HG02973 (cell line): ENCODE results near the gene SLC45A3.

ENCODE experiments used
- ATAC-seq: cut with Tn5 transposase; IDR thresholded peaks from one replicate; pipeline ENCODE4 v1.9.1; 2021; ENCODE audit warnings: moderate library complexity; ENCODE audit not compliant: unreplicated experiment

The SLC45A3 gene

DNA sequence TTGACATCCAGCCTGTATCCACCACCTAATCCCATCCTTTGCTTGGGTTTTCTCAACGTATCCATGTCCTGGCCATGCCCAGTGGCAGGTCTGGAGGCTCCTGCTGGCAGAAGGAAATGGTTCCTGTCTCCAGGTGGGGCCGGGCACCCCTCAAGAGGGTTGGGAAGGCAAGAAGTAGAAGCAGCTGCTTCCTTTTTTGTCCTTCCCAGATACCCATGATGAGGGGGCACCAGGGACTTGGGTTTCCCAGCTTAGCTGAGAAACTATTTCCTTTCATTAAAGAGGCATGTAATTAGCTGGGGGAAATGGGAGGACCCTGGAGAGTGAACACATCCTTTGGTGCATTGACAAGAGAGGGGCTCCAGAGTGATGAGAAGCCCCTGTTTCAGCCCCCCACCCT lies 21.1 kb upstream of the SLC45A3 start:
- ATAC-seq, result no peak

DNA sequence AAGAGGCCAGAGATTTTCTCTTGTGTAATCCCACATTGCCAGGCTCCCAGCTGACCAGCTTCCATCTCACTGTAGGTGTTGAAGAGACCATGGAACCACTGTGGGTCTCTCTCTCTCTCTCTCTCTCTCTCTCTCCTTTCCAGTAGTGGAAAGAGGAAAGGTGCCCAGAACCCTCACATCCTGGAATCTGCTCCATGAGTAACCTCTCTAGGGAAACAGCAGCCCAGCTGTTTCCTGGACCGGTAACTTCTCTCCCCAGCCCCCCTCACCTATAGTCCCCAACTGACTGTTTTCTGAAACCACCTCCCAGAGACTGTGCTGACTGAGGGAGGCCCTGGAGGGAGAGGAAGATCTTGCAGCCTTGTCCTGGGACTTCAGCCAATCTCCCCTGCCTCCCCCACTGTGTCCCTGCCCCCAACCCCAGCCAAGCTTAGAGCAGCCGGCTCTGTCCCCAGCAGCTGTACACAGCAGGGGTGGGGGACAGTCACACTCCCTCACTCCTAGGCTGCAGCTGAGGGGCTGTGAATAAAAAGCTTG lies 20.6 kb upstream of the SLC45A3 start:
- no peak for ATAC-seq

DNA sequence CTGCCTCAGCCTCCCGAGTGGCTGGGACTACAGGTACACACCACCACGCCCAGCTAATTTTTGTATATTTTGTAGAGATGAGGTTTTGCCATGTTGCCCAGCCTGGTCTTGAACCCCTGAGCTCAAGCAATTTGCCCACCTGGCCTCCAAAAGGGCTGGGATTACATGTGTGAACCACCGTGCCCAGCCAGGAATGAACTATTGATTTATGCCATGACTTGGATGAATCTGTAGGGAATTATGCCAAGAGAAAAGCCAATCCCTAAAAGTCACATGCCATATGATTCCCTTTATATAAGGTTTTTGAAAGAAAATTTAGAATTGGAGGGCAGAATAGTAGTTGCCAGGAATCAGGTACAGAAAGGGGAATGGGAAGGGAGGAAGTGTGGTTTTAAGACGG lies 19.1 kb upstream of the SLC45A3 start:
- ATAC-seq, result no peak

DNA sequence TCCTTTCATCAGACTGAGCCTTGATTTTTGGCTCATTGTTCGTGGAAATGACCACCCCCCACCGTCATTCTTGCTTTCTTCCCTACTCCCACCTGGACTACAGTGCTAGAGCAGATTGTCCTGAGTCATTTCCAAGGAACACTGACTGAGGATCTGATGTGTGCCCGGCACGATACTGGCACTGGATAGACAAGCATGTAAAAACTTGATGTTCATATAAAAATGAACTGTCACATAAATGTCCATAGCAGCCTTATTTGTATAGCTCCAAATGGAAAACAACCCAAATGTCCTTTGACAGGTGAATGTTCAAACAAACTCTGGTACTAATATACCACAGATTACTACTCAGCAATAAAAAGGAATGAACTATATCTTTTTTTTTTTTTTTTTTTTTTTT lies 18.6 kb upstream of the SLC45A3 start:
- ATAC-seq, result no peak

DNA sequence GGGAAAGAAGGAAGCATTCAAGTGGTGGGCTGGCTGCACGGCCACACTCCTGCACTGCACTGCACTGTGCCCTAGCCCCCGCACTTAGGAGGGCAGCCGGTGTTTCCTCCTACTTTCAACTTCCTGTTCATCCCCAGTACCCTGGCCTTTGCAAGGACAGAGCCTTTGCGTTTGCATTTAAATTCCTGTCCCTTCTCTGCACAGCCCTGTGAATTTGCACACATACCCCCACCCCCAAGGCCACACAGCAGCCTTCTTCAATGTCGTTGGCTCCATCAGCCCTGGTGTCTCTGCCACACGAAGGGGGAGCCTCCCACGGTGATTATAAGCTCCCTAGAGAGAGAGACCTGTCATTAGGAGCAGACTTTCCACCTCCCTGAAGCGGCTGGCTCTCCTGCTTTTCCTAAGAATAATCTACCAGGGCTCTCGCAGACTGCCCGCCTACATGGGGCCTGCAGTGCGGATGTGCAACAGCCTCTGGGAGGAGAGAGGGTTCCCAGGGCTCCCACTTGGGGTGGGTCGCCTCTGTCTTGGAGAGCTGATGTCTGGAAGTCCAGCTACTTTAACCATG lies 13.2 kb upstream of the SLC45A3 start:
- ATAC-seq, result no peak

DNA sequence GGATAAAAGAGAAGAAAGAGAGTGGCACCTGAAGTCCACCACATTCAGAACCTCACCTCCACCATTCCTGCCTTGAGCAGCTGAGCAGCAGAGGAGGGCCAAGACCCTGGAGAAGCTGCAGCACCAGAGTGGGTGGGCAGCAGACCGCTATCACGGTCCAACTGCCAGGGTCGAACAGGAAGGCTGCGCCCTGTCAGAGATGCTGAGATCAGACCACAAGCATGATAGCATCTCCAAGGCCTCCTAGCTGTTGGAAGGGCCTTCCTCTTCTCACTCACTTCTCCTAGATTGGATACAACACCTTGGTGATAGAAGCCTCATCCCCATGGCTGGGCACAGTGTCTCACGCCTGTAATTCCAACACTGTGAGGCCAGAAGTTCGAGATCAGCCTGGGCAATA lies 12.1 kb upstream of the SLC45A3 start:
- no peak for ATAC-seq

DNA sequence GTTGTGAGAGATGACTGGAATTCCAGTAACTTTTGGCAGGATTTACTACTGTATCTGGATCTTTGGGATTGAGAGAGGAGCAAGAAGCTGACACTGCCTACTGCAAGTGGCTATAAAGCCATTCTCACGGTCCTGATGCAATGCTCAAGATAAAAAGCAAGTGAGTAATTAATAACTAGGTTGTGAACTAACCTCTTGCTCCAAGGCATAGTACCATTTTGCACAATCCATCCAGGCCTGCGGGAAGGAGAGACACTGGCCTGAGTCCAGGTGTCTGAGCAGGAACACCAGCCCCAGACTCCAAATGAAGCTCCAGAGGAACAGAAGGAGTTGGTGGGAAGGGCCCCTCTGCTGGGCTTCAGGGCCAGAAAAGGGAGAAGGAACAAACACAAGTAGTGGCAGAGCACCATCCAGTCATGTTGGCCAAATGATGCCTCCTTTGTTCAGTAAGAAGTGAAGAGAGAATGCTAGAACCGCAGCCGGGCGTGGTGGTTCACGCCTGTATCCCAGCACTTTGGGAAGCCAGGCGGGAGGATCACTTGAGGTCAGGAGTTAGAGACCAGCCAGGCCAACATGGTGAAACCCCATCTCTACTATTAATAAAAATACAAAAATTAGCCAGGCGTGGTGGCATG lies 9.9 kb upstream of the SLC45A3 start:
- no peak for ATAC-seq

DNA sequence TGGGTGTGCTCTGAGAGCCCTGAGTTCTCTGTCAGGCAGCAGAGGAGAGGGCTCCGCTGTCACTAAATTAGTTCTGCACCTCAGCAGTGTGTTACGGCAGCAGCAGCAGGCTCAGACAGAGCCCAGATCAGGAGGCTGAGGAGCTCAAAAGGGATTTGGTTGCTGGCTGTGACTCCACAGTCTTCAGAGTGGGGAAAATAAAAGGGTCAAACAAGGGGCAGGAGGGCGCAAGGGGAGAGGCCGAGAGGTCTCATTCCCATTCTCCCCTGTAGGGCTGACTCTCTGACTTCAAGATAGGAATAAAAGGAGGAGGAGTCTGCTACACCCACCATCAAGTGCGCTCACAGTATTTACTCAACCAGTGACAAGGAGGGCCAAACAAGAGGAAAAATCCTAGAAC lies 9.2 kb upstream of the SLC45A3 start:
- no peak for ATAC-seq

DNA sequence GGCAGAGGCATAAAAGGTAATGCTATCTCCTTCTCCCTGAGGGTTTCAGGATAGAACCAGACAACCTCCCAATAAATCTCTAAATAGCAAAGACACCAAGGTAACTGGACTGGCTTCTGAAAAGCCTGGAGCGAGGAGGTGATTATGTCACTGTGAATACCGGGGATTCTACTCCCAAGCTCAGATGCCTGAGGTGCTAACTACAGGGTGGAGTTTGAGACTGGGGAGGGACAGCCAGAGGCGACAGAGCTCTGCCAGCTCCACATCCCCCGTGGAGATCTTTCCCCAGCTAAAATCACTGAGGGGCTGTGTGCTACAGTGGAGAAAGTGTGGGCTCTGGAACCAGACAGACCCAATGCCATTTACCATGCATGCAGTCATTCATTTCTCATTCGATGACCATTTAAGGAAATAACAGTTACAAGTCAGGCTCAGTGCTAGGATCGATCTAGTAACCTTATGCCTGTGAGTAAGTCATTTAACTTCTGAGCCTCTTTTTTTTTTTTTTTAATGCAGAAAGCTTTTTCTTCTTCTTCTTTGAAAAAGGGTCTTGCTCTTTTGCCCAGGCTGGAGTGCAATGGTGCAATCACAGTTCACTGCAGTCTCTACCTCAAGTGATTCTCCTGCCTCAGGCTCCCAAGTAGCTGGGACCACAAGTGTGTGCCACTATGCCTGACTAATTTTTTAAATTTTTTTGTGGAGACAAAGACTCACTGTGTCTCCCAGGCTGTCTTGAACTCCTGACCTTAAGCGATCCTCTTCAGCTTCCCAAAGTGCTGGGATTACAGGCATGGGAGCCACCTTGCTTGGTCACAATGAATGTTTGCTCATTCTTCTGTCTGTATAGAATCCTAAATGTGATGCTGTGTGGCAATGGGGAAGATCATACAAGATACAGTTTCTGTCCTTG lies 8.1 kb upstream of the SLC45A3 start:
- no peak for ATAC-seq

DNA sequence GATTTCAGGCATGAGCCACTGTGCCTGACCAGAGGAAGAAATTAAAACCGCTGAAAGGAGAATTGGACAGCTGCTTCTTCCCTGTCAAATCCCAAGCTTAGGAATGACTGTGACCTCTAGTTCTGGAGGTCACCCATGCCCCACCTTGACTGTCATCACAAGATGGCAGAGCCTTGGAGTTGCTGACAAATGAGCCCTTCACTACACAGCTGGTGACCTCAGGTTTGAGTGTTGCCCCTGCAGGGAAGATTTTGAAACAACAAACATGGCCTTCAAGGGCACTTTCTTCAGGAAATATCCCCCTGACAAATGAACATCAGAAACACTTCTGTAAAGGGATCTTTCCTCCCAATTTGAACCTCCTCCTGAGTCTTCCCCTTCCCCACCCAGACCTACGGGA lies 6.9 kb upstream of the SLC45A3 start:
- ATAC-seq, result no peak

DNA sequence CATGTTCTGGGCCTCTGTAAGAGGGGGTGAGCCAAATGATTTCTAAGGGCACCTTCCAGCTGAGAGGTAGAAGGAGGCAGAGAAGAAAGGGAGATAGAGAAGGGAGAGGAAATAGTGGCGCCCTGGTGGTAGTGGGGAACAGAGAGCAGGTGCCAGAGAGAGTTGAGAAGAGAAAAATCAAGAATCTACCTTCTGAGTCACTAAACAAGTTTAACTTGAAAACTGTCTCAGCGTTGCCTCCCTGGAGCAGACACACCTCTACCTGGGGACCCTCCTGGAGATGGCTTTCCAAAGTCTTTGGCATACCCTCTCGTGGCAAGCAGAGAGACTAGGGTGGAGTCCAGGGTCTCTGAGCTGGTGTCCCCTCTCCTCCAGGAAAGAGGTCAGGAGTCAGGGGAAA lies 1.1 kb upstream of the SLC45A3 start:
- ATAC-seq, result no peak

DNA sequence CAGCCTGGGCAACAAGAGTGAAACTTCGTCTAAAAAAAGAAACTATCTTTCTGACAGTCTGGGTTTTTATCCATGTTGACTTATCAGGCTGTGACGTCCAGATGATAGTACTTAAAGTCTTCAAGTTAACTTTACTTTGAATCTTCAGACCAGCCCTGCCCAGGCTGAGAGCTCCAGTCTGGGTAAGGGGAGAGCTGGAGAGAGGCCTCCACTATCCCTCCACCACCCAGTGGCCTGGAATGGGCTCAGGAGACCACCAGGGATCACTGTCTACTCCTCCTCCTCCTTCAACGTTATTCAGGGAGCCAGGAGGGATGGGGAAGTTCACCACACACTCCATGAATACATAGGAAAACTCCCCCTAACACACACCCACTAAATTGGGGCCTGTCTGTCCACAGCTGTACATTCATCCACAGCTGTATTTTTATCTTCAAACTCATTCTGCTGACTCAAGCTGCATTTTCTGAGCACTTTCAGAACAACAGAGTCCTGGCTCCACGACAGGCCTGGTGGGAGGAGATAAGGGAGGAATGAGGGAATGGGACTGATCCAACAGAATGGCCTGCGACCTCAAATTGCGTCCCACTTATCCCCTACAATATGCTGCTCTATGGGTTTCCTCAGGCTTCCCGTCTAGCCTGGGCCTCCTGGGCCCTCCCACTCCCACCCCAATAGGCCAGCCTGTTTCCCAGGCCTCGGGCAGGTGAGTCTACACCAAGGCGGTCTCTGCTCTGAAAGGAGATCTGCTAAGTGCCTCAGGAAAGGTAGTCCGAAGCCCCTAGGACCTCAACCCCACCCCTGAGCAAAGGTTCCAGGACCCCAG lies 1.8 kb downstream of the SLC45A3 start:
- ATAC-seq, result no peak

DNA sequence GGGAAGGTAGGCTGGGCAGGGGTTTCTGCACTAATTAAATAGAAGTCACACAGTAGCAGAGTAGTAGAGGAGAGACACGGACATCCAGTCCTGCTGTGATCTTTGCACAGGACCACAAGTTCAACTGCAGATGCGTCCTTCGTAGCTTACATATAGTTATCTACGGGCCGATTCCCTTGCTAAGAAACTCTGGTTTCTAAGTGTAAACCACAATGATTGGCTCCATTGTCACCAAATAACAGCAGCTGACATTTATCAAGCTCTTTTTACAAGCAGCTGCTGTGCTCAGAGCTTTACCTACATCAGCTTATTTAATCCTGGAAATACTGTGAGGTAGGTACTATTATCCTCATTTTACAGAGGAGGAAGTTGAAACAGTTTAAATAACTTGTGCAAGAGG lies 3.1 kb downstream of the SLC45A3 start:
- ATAC-seq, result no peak

DNA sequence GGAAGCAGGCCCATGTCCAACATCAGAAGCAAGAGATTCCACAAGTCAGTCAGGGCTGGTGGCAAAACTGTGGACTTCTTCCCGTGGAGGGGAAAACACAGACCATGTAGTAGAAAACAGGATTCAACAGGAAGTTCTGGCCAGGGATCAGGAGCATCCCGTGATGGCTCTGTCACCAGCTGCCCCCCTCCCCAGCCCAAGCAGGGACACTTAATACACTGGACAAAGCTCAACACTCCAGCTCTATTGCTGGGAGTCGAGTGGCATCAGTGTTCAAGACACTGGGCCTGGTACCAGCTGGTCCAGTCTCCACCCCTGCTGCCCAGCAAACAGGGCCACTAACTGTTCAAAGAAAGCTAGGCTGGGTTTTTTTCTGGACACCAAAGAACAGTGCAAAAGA lies 3.7 kb downstream of the SLC45A3 start:
- no peak for ATAC-seq

DNA sequence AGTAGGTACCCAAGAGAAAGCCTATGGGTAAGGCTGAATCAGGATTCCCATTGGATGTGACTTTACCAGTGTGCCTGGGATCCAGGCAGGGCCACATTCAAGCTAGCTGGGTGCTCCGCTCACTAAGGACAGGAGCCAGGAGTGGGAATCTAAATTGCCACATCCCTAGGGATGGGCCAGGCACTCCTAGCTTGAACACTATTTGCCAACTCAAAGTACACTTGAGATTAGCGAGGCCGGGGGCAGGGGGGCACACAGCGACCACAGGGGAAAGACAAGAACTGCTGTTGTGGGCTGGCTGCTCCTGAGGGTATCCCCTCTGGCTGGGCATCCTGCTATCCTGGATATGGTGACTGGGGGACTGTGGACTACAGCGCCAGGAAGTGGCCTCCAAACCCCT lies 4.3 kb downstream of the SLC45A3 start:
- no peak for ATAC-seq

DNA sequence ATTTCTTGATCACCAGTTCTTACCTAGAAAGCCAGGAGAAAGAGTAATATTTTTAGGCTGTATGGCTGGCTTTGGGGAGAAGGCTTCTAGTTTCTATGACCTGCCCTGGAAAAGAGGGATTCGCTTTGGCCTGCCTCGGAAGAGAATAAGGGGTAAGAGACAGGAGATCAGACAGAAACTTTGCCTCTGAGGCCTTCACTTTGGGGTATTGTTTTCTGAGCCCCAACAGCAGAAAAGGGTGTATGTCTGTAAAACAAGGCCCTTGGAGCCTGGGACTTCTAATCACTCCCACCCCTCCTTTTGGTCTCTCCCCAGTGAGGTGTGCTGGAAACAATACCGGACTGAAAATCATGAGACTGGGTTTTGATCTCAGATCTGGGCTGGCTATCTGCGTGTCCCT lies 5.1 kb downstream of the SLC45A3 start:
- ATAC-seq, result no peak

DNA sequence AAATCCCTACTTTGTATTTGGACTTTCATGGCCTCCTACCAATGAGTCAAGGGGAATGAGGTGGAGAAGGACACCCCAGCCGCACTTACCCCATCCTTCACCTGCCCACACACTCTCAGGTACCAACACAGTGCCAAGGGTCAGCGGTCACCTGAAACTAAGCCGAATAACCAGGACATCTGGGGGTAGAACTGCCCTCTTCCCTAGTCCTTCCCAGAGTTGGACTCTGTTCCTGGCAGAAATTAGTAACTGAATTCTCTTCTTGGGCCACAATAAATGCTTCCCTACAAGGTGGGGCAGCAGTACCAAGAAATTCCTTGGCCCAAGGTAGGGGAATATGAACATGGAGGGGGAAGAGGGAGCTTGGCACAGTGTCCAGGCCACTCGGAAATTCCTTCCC lies 7.3 kb downstream of the SLC45A3 start:
- ATAC-seq, result no peak

DNA sequence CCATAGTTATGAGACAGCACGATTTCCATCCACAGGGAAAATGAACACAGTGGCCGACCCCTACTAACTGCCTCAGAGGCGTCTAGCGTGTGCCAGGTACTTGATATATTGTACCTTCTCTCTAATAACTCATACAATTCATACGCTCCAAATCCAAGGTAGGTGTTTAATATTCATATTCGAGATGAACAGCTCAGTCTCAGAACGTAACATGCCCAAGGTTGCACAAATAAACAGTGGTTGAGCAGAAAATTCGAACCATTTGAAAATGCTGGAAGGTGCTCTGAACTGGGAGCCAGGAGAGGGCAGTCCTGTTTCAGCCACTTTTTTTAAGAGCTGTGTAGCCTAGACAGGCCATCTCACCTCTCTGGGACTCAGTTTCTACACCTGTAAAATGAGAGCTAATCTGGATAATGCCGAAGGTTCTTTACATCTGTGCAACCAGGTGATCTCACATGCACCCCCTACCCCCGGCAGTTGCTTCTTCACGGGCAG lies 7.9 kb downstream of the SLC45A3 start:
- no peak for ATAC-seq

DNA sequence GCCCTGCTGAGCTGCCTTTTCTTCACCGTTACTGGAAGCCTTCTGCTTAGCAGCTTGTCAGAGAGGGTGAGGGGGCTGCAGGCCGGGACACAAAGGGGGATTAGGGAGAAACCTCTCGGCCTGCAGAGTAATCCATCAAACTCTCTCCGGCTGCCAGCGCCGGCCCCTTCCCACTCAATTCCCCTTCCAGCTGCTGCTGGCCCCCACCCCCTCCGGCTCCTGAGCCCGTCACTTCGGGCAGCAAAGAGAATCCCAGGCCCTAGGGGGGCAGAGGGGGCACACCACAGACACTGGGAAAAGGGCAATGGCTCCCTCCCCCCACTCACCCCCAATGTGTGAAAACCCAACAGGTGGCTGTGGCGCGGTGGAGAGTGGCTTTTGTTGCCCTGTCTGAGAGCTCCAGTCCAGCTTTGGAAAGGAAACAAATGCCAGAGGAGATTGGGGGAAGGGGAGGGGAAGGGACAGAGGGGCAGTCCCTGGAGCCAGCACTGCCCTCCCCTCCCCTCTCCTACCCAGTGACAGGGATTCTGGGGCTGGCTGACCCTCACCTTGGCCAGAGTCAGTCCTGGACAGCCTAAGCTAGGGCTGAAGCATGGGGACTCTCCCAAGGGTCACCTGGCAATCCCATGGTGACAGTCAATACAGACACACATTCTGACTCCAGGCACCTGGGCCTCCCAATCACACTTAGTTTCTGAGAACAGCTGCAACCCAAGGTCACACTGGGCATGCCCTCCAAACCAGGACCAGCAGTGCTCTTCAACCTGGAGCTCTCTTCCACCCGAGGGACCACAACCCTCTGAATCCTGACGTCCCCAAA lies 9.5 kb downstream of the SLC45A3 start:
- no peak for ATAC-seq

DNA sequence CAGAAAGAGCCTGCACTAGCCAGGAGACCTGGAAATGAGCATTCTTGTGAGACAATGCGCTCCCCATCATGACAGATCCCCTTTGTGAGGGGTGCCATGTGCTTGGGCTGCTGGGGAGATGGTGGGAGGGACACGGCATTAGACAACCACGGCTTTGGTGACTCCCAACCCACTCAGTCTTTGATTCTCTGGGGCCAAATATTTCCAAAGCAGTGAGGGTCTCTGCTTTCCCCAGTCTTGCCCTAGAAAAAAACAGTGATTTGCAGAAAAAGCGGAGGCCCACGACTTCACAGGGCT lies 10.2 kb downstream of the SLC45A3 start:
- ATAC-seq, result no peak
